ENCODE measurements around the gene GALNT13. TPM values are rescaled to one million over a fixed set of nuclear protein-coding genes. Genes with fewer than 3 reads are reported as not detected.

The GALNT13 gene
- total RNA-seq, result 1.1 TPM

DNA sequence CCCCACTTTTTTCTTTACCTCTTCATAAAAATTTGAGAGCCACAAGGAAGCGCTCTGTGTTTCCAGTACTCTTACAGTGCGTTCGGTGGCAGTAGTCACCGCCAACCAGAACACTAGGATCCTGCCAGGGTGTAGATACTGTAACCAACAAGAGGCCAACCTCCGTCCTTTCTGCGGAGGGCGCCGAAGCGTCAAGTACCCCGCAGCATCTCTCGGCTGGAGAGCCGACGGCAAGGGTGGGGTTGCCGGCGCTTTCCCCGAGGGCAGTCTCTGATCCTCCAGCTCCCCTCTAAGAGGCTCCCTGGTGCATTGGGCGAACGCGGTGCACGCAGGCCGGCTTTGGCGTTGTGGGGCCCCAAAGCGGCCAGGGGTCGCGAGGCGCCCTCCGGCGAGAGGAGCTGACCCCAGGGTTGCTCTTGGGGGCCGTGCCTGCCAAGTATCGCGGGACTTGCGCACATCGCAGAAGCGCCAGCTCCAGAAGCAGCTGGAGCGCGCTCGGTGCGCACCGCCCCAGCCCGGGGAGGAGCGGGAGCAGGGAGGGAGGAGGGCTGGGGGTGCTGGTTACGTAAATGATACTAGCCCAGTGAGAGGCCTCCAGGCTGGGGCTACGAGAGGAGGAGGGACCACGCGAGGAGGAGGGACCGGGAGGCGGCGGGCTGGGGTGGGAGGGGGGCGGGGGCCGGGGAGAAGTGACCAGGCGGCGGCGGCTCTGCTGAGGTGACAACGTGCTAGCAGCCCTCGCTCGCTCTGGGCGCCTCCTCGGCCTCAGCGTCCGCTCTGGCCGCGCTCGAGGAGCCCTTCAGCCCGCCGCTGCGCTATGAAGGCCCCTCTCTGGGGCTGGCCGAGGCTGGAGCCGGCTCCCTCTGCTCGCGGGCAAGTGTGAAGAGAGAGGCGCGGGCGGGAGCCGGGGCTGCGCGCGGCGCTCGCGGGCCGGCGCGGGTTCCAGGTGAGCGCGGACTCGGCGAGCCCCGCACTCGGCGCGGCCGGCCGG is at the start of gene GALNT13:
Gene GALNT13 (plus strand): TSS at position 692 of the 991 bp plus-strand sequence.

